Activated CD4-positive, alpha-beta T cell treated with anti-CD3 and anti-CD28 coated beads, Interleukin-2, amount 50 U/mL, for 16 hours (primary cell): ENCODE measurements around the gene KRIT1.
"Not testable (repeated sequence)": the region's sequence is repeated elsewhere in the genome, so short reads cannot be mapped to it uniquely, and the experiment has no call there.

ENCODE experiments used
- DNase-seq: peaks from one replicate; pipeline ENCODE4 v3.0.0-alpha.2; 2020

The KRIT1 gene

GRCh38 chr7:92246360-92247101 is 817 bp upstream of the KRIT1 start:
- peak; percentile 21 for DNase-seq

- no peak for DNase-seq
These were observed 767 bp downstream of the KRIT1 start for GRCh38 chr7:92244808-92245486.

- DNase-seq: no peak
These were observed 2.7 kb downstream of the KRIT1 start for GRCh38 chr7:92242972-92243371.

- no peak for DNase-seq
These were observed 15.2 kb downstream of the KRIT1 start for GRCh38 chr7:92230547-92230946.

- no peak for DNase-seq
These were observed 17.0 kb downstream of the KRIT1 start for GRCh38 chr7:92228742-92229141.

- DNase-seq: no peak
These were observed 17.6 kb downstream of the KRIT1 start for GRCh38 chr7:92228100-92228499.

- no peak for DNase-seq
These were observed 18.7 kb downstream of the KRIT1 start for GRCh38 chr7:92226981-92227380.

- no peak for DNase-seq
These were observed 23.9 kb downstream of the KRIT1 start for GRCh38 chr7:92221766-92222165.

GRCh38 chr7:92206672-92207071 is 39.0 kb downstream of the KRIT1 start:
- no peak for DNase-seq

GRCh38 chr7:92205987-92206386 is 39.7 kb downstream of the KRIT1 start:
- DNase-seq: no peak

GRCh38 chr7:92200791-92201190 is 44.9 kb downstream of the KRIT1 start:
- DNase-seq: no peak

- DNase-seq: no peak
These were observed 53.4 kb downstream of the KRIT1 start for GRCh38 chr7:92192326-92192725.

- DNase-seq: not testable (repeated sequence)
These were observed 56.5 kb downstream of the KRIT1 start for GRCh38 chr7:92189246-92189645.

- DNase-seq: not testable (repeated sequence)
These were observed 61.4 kb downstream of the KRIT1 start for GRCh38 chr7:92184294-92184693.

GRCh38 chr7:92178928-92179924 is 66.5 kb downstream of the KRIT1 start, which contains the start of gene LRRD1:
TSS of gene LRRD1 (minus strand) at chr7:92179142. CDS start at chr7:92165202, 13,940 bp downstream.
- DNase-seq: peak; percentile 90

GRCh38 chr7:92177362-92177761 is 68.4 kb downstream of the KRIT1 start:
- DNase-seq: no peak

GRCh38 chr7:92169529-92169928 is 76.2 kb downstream of the KRIT1 start:
- not testable (repeated sequence) for DNase-seq

- no peak for DNase-seq
These were observed 84.4 kb downstream of the KRIT1 start for GRCh38 chr7:92161271-92161670.

- no peak for DNase-seq
These were observed 86.8 kb downstream of the KRIT1 start for GRCh38 chr7:92158660-92159575.

- DNase-seq: no peak
These were observed 88.7 kb downstream of the KRIT1 start for GRCh38 chr7:92156990-92157389.

GRCh38 chr7:92155108-92155739 is 90.5 kb downstream of the KRIT1 start:
- no peak for DNase-seq
